HUES64 (cell line): ENCODE data around the gene LINGO3.
A peak's percentile ranks its signal among the peaks of the same experiment; 100 is the strongest.
"Not testable (repeated sequence)": the region's sequence is repeated elsewhere in the genome, so short reads cannot be mapped to it uniquely, and the experiment has no call there.

ENCODE experiments used
- H3K27ac ChIP-seq: 2 replicates; pipeline ENCODE4 v1.7.0; 2013; ENCODE audit warnings: low read depth, low read length, inconsistent platforms
- H3K27me3 ChIP-seq: 2 replicates; pipeline ENCODE4 v1.6.1; 2013; ENCODE audit warnings: mild to moderate bottlenecking, low read length; ENCODE audit not compliant: insufficient read depth
- H3K36me3 ChIP-seq: 2 replicates; pipeline ENCODE4 v1.6.1; 2013; ENCODE audit warnings: mild to moderate bottlenecking, low read length; ENCODE audit not compliant: insufficient read depth
- H3K4me1 ChIP-seq: 2 replicates; pipeline ENCODE4 v1.6.1; 2013; ENCODE audit warnings: mild to moderate bottlenecking, low read length, moderate library complexity; ENCODE audit not compliant: insufficient read depth
- H3K4me3 ChIP-seq: 2 replicates; pipeline ENCODE4 v1.5.1; 2013; ENCODE audit warnings: mild to moderate bottlenecking, low read length, moderate library complexity
- H3K9ac ChIP-seq: 2 replicates; pipeline ENCODE4 v1.6.1; 2013; ENCODE audit warnings: mild to moderate bottlenecking, low read depth, low read length
- H3K9me3 ChIP-seq: 2 replicates; pipeline ENCODE4 v1.6.1; 2013; ENCODE audit warnings: low read depth, low read length; ENCODE audit not compliant: insufficient read depth
- WGBS: fragments of 150-250, 120-280 bp; methylation state at CpG from one replicate; pipeline ENCODE4 v1.1.7; 2013; ENCODE audit warnings: missing lambda C conversion rate; 5-methylcytosine and 5-hydroxymethylcytosine counted together

LINGO3 gene

DNA sequence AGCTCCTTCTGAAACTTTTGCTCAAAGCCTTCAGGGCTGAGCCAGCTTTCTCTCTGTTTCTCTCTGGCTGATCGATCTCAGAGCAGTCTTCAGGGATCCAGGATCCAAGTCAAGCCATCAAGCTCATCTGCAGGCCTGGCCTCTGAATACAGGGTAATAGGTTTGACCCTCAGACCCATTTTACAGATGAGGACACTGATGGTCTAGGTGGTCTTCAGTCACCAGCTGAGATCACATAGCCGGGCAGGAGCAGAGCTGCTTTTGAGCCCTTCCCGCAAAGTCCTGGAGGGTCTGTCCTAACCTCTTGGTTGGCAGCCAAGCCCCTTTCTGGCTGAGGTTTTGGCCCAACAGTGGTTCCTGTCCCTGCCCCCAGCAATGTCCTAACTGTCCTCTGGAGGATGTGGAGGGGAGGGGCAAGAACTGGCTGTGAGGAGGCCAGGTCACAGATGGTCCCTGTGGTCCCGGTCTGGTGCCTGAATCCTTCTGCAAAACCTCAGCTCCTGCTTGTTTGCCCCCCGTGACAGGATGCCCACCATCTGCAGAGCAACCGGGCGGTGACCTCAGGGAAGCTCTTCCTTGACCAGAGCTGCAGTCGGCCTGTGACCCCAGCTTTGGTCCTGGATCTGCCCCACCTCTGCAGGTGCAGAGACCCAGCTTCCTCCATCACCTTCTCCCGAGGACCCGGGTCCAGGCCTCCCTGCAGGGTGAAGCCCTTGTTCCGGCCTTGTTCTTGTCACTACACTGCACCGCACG, 20.2 kb downstream of the LINGO3 start:
- H3K4me1 ChIP-seq: no peaks in the 10 kb centered on the region
- WGBS: 85% methylated on average over 13 of the region's 13 CpGs
- H3K9ac ChIP-seq: no peak overlapping the region
- H3K27ac ChIP-seq: no peak overlapping the region
- no peaks in the 10 kb centered on the region for H3K9me3 ChIP-seq
- no peak overlapping the region for H3K4me3 ChIP-seq
- H3K27me3 ChIP-seq: peaks cover 73% of the 10 kb centered on the region
- no peaks in the 10 kb centered on the region for H3K36me3 ChIP-seq

DNA sequence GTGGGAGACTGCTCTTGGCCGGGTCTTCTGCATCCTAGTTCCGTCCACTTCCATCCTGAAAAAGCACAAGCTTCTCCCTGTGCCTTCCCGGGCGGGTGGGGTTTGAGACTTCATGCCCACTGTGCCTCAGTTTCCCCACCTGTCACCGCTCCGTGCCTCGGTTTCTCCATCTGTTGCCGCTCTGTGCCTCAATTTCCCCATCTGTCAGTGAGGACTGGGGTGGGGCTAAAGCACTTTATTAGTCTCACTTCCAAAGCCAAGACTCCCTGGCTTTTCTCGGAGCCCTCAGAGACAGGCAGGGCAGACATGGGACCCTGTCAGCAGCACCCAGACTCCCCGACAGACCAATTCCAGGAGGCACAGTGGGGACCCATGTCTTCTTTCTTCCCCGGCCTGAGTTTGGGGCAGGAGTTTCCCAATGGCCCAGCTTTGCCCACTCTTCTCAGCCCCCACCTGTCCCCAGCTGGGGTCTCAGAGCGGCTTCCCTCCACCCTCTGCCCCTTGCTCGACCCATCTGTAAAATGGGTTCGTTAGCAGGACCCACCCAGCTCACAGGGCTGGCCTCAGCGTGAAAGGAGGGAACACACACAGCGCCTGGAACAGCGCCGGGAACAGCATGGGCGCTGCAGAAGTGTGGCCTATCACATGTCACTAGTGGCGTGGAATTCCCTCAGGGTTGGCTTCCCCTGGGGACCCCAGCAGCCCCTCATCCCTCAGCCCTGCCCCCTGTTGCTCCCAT, 21.4 kb downstream of the LINGO3 start:
- Histone ChIP-seq H3K9ac (no peak overlapping the region), H3K4me3 (no peak overlapping the region), H3K27ac (no peak overlapping the region), H3K9me3 (no peaks in the 10 kb centered on the region), H3K4me1 (no peaks in the 10 kb centered on the region), H3K36me3 (no peaks in the 10 kb centered on the region), H3K27me3 (peaks cover 73% of the 10 kb centered on the region)
- WGBS: 85% methylated on average over 20 of the region's 20 CpGs

DNA sequence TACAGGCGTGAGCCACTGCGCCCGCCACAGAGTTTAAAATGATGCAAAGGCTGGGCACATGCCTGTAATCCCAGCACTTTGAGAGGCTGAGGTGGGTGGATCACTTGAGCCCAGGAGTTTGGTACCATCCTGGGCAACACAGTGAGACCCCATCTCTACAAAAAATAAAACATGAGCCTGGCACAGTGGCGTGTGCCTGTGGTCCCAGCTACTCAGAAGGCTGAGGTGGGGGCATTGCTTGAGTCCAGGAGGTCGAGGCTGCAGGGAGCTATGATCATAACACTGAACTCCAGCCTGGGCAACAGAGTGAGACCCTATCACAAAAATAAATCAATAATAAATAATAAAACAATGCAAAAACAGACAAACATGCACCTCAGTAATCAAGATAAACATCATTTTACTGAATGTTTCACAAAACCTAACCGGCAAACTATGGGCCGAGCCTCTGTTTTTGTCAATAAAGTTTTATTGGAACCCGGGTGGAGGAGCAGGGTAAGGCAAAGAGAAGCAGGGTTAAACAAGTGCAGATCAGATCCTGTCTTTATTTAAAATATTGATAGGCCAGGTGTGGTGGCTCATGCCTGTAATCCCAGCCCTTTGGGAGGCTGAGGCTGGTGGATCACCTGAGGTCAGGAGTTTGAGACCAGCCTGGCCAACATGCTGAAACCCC, 24.0 kb downstream of the LINGO3 start:
- H3K4me3 ChIP-seq: no peak overlapping the region
- H3K9ac ChIP-seq: no peak overlapping the region
- H3K36me3 ChIP-seq: no peaks in the 10 kb centered on the region
- no peaks in the 10 kb centered on the region for H3K4me1 ChIP-seq
- H3K27me3 ChIP-seq: peaks cover 48% of the 10 kb centered on the region
- no peak overlapping the region for H3K27ac ChIP-seq
- 93% methylated on average over 8 of the region's 8 CpGs for WGBS
- no peaks in the 10 kb centered on the region for H3K9me3 ChIP-seq

DNA sequence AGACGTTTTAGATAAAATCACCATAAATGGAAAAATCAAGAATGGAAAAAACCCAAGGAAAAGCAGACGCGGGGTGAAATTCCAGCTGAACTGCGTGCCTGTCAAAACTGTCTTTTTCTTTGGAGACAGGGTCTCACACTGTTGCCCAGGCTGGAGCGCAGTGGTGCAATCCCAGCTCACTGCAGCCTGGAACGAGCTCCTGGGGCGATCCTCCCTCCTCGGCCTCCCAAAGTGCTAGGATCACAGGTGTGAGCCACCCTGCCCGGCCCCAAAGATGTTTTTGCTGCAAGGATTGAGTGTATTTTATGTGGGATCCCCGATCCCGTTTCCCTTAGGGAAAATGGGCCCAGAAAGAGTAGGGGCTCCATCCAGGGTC, 25.1 kb downstream of the LINGO3 start:
- Histone ChIP-seq H3K9ac (no peak overlapping the region), H3K27me3 (peaks cover 36% of the 10 kb centered on the region), H3K9me3 (no peaks in the 10 kb centered on the region), H3K36me3 (no peaks in the 10 kb centered on the region), H3K4me1 (no peaks in the 10 kb centered on the region), H3K4me3 (0 out of 2 replicates have a peak overlapping the region, but pooled peaks have one; percentile 52), H3K27ac (no peak overlapping the region)
- WGBS: 69% methylated on average over 11 of the region's 11 CpGs

DNA sequence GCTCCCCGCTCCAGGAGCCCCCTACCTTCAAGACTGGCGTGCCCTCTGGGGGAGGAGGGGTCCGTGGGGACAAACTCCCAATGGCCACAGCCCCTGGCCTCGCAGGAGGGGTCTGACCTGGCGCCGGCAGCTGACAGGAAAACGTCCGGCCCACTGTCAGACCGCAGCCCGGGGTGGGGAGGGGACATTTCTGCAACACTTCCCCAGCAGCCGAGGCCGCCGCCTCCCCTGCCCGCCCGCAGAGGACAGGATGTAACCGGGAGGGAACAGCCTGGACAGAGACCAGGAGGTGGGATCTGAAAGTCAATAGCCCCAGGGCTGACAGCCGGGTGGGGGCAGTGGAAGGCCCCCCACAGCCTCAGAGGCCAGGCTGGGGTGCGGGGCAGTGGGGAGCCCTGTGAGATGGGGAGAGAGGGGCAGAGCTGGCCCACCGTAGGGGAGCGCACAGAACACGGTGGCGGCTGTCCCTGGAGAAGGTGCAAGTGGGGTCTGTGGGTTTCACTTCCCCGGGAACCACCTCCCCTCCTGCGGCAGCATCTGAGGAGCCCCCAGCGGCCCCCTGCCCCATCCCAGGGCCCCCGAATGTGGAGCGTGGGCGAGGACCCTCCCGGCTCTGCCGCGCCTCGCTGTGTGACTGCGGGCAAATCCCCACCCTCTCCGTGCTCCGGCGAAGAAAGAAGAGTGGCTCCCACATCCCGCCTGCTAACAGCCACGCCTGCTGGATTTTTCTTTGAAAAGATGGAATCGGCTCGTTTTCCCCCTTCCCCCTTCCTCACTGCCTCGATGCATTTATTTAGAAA, 25.7 kb downstream of the LINGO3 start, which contains the start of gene PEAK3:
TSS of gene PEAK3 (minus strand) at position 114 of the 800 bp plus-strand sequence. CDS start 1,244 bp downstream, outside the sequence.
- Histone ChIP-seq H3K27me3 (peaks cover 30% of the 10 kb centered on the region), H3K4me3 (peak within 1 kb of the TSS; percentile 52), H3K4me1 (no peaks in the 10 kb centered on the region), H3K36me3 (no peaks in the 10 kb centered on the region), H3K9ac (no peak within 1 kb of the TSS), H3K9me3 (no peaks in the 10 kb centered on the region), H3K27ac (no peak within 1 kb of the TSS)
- 4% methylated on average over 38 of the region's 41 CpGs for WGBS

DNA sequence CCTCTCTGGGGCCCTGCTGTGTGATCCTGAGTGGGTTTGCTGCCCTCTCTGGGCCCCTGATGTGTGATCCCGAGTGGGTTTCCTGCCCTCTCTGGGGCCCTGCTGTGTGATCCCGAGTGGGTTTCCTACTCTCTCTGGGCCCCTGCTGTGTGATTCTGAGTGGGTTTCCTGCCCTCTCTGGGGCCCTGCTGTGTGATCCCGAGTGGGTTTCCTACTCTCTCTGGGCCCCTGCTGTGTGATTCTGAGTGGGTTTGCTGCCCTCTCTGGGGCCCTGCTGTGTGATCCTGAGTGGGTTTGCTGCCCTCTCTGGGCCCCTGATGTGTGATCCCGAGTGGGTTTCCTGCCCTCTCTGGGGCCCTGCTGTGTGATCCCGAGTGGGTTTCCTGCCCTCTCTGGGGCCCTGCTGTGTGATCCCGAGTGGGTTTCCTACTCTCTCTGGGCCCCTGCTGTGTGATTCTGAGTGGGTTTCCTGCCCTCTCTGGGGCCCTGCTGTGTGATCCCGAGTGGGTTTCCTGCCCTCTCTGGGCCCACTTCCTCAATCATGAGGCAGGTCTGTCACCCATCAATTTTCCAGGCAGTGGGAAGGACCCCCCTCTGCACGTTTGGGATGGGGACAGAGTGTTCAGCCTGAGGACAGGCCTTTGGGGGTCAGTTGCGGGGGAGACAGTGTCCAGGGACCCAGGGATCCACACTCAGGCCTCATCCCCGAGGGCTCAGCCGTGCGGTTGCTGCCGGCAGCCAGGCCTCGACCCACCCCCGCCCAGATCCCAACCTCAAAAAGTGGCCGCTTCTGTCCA, 26.5 kb downstream of the LINGO3 start:
- Histone ChIP-seq H3K4me3 (peak overlapping the region; percentile 52), H3K27me3 (peaks cover 24% of the 10 kb centered on the region)
- not testable (repeated sequence) for H3K27ac ChIP-seq, H3K36me3 ChIP-seq, H3K4me1 ChIP-seq, H3K9me3 ChIP-seq, H3K9ac ChIP-seq
- WGBS: 40% methylated on average over 15 of the region's 16 CpGs

DNA sequence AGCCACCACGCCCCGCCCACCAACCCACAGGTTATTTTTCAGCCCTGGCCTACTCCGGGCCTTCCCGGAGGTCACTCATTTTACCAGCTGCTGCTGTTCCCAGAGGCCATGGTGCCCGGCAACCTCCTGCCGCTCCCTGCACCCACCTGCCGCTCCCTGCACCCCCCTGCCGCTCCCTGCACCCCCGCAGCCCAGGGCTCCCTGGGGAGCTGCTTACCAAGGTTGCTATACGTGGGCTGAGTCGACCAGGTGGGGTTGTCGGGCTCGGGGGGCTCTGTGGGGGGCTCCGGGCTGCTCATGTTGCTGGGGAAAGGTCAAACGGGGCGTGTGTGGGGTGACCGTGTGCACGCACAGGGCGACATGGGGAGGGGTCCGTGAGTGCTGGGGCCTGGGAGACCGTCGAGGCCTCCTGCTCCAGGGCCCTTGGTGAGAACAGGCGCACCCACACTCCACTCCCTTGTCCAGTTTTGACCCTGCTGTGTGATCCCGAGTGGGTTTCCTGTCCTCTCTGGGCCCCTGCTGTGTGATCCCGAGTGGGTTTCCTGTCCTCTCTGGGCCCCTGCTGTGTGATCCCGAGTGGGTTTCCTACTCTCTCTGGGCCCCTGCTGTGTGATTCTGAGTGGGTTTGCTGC, 27.2 kb downstream of the LINGO3 start:
- WGBS: 83% methylated on average over 26 of the region's 26 CpGs
- H3K4me1 ChIP-seq: no peaks in the 10 kb centered on the region
- no peaks in the 10 kb centered on the region for H3K36me3 ChIP-seq
- no peak overlapping the region for H3K27ac ChIP-seq
- H3K27me3 ChIP-seq: peaks cover 19% of the 10 kb centered on the region
- H3K9ac ChIP-seq: no peak overlapping the region
- no peaks in the 10 kb centered on the region for H3K9me3 ChIP-seq
- no peak overlapping the region for H3K4me3 ChIP-seq

DNA sequence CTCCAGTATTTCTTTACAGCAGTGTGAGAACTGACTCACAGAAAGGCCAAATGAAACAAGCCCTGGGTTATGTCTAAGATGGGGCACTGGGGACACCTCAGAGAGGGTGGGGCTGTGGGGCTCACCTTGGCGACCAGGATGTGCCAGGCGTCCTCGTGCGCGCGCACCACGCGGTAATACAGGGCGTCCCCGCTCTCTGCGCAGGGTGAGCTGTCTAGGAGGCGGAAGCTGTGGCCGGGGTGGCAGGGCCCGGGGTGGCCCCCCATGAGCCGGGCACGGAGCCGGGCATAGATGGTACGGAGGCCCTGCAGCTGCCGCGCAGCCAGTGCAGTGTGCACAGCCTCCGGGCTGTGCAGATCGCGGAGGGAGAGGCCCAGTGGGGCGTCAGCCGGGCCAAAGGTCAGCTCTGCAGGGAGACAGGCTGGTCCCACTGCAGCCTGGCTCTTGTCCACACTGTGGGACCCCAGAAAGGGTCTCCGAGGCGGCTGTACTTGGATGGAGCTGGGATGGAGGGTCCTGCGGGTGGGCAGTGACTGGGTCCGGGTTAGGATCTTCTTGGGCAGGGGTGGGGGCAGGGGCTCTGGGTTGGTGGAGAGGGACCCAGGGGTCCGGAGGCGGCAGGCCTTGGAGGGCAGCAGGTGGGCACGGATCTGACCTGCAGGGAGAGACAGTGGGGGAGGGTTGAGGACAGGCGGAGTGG, 29.3 kb downstream of the LINGO3 start:
- no peaks in the 10 kb centered on the region for H3K9me3 ChIP-seq
- H3K27ac ChIP-seq: no peak overlapping the region
- H3K9ac ChIP-seq: no peak overlapping the region
- no peak overlapping the region for H3K4me3 ChIP-seq
- no peaks in the 10 kb centered on the region for H3K4me1 ChIP-seq
- peaks cover 19% of the 10 kb centered on the region for H3K27me3 ChIP-seq
- no peaks in the 10 kb centered on the region for H3K36me3 ChIP-seq
- 93% methylated on average over 33 of the region's 33 CpGs for WGBS

DNA sequence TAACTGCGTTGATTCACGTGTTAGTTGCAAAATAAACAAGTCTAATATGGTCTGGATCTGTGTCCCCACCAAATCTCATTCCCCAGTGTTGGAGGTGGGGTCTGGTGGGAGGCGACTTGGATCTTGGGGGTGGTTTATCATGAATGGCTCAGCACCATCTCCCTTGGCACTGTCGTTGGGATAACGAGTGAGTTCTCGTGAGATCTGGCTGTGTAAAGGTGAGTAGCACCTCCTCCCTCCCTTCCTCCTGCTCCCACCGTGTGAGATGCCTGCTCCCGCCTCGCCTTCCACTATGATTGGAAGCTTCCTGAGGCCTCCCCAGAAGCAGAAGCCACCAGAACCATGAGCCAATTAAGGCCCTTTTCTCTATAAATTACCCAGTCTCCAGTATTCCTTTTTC, 30.8 kb downstream of the LINGO3 start:
- Histone ChIP-seq H3K27ac (no peak overlapping the region), H3K4me1 (0 out of 2 replicates have a peak, but pooled peaks cover 10% of the 10 kb centered on the region), H3K36me3 (peaks cover 11% of the 10 kb centered on the region), H3K9ac (no peak overlapping the region), H3K9me3 (no peaks in the 10 kb centered on the region), H3K27me3 (peaks cover 6% of the 10 kb centered on the region), H3K4me3 (no peak overlapping the region)
- WGBS: 85% methylated on average over 9 of the region's 9 CpGs
